ENCODE measurements around the gene MYO1D. TPM values are rescaled to one million over a fixed set of nuclear protein-coding genes. Genes with fewer than 3 reads are reported as not detected.

The MYO1D gene
- total RNA-seq, 2 donors from 2014 or later, result 42.9 to 43.7 TPM

DNA sequence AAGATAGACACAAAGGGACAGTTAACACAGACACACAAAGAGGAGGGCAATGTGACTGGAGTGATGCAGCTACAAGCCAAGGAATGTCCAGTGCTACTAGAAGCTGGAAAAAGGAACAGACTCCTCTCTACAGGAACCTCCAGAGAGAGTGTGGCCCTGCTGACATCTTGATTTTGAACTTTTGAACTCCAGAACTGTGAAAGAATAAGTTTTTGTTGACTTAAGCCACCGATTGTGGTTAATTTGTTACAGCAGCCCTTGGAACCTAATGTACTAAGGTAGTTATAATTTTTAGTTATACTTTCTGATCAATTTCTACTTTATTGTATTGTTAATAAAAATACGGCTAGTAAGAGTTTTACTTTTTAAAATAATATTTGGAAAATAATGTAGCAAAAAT lies 129.1 kb downstream of the MYO1D start:
- WGBS, 2 experiments (ENCODE audit: insufficient coverage in 1 of 2, insufficient read length in 1 of 2), result 80% methylated on average over 1 of the region's 2 CpGs; no CpG with 5 or more reads in 1 of the 2 experiments
- TF ChIP-seq, protein P1, sequence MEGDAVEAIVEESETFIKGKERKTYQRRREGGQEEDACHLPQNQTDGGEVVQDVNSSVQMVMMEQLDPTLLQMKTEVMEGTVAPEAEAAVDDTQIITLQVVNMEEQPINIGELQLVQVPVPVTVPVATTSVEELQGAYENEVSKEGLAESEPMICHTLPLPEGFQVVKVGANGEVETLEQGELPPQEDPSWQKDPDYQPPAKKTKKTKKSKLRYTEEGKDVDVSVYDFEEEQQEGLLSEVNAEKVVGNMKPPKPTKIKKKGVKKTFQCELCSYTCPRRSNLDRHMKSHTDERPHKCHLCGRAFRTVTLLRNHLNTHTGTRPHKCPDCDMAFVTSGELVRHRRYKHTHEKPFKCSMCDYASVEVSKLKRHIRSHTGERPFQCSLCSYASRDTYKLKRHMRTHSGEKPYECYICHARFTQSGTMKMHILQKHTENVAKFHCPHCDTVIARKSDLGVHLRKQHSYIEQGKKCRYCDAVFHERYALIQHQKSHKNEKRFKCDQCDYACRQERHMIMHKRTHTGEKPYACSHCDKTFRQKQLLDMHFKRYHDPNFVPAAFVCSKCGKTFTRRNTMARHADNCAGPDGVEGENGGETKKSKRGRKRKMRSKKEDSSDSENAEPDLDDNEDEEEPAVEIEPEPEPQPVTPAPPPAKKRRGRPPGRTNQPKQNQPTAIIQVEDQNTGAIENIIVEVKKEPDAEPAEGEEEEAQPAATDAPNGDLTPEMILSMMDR (conservative IDR thresholded peaks at IDR 0.05), result no peak
- Histone ChIP-seq H3K4me1 (ENCODE audit: control insufficient read depth, insufficient read depth, low read length) (no peaks in the 10 kb centered on the region), H3K36me3 (ENCODE audit: control insufficient read depth, insufficient read depth, low read length) (peaks cover 27% of the 10 kb centered on the region), H3K4me3 (ENCODE audit: low read length) (no peak overlapping the region), H3K27ac (ENCODE audit: low read depth, low read length) (no peak overlapping the region), H3K27me3 (ENCODE audit: control insufficient read depth, insufficient read depth, low read length, poor library complexity, severe bottlenecking) (no peaks in the 10 kb centered on the region), H3K9ac (ENCODE audit: extremely low read depth, low read length, poor library complexity, severe bottlenecking) (no peak overlapping the region), H3K9me3 (ENCODE audit: control insufficient read depth, low read length) (no peaks in the 10 kb centered on the region)
- no peaks in the 10 kb centered on the region for H3K9me3 Mint-ChIP-seq
- H3K36me3 Mint-ChIP-seq (ENCODE audit: low read depth), result peaks cover 31% of the 10 kb centered on the region
- no peak for DNase-seq
- no peak overlapping the region for H3K4me3 Mint-ChIP-seq
- H3K27ac Mint-ChIP-seq, result no peak overlapping the region
- no peaks in the 10 kb centered on the region for H3K4me1 Mint-ChIP-seq
- H3K27me3 Mint-ChIP-seq (ENCODE audit: insufficient read depth), result no peaks in the 10 kb centered on the region

GRCh38 chr17:32746698-32747097 lies 130.2 kb downstream of the MYO1D start:
- Mint-ChIP-seq H3K4me3 (no peak overlapping the region), H3K4me1 (no peaks in the 10 kb centered on the region), H3K36me3 (ENCODE audit: low read depth) (peaks cover 33% of the 10 kb centered on the region), H3K9me3 (no peaks in the 10 kb centered on the region), H3K27ac (no peak overlapping the region), H3K27me3 (ENCODE audit: insufficient read depth) (no peaks in the 10 kb centered on the region)
- TF ChIP-seq, protein P1 (conservative IDR thresholded peaks at IDR 0.05), result no peak
- WGBS, 2 experiments (ENCODE audit: insufficient coverage in 1 of 2, insufficient read length in 1 of 2), result 83 to 96% methylated on average over 2 of the region's 2 CpGs
- Histone ChIP-seq H3K36me3 (ENCODE audit: control insufficient read depth, insufficient read depth, low read length) (peaks cover 33% of the 10 kb centered on the region), H3K9ac (ENCODE audit: extremely low read depth, low read length, poor library complexity, severe bottlenecking) (no peak overlapping the region), H3K4me3 (ENCODE audit: low read length) (no peak overlapping the region), H3K27me3 (ENCODE audit: control insufficient read depth, insufficient read depth, low read length, poor library complexity, severe bottlenecking) (no peaks in the 10 kb centered on the region), H3K4me1 (ENCODE audit: control insufficient read depth, insufficient read depth, low read length) (no peaks in the 10 kb centered on the region), H3K9me3 (ENCODE audit: control insufficient read depth, low read length) (no peaks in the 10 kb centered on the region), H3K27ac (ENCODE audit: low read depth, low read length) (no peak overlapping the region)
- no peak for DNase-seq

DNA sequence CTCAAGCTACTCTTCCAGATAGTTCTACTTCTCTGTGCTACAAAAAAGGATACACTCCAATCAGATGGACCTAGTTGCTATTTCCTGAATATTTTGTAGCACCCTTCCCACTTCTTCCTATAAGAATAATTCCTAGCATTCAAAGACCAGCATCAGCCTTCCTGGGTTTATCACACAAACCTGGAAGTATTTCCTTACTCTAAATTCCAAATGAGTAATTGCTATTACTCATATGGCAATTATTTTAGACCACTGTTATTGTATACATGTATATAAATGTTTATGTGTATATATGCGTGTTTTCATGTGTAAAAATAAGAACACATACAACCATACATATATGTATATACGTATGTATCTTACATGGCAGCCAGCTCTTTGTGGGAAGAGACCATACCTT lies 130.6 kb downstream of the MYO1D start:
- no peak overlapping the region for H3K27ac Mint-ChIP-seq
- no peaks in the 10 kb centered on the region for H3K27me3 Mint-ChIP-seq (ENCODE audit: insufficient read depth)
- no peak overlapping the region for H3K27ac ChIP-seq (ENCODE audit: low read depth, low read length)

More for the DNA sequence above, 130.6 kb downstream of the MYO1D start:
- no peaks in the 10 kb centered on the region for H3K9me3 ChIP-seq (ENCODE audit: control insufficient read depth, low read length)
- WGBS, 2 experiments (ENCODE audit: insufficient coverage in 1 of 2, insufficient read length in 1 of 2), result 100% methylated on average over 1 of the region's 2 CpGs; no CpG with 5 or more reads in 1 of the 2 experiments
- Mint-ChIP-seq H3K36me3 (ENCODE audit: low read depth) (peaks cover 36% of the 10 kb centered on the region), H3K4me1 (no peaks in the 10 kb centered on the region), H3K9me3 (no peaks in the 10 kb centered on the region), H3K4me3 (no peak overlapping the region)
- H3K27me3 ChIP-seq (ENCODE audit: control insufficient read depth, insufficient read depth, low read length, poor library complexity, severe bottlenecking), result no peaks in the 10 kb centered on the region
- peaks cover 33% of the 10 kb centered on the region for H3K36me3 ChIP-seq (ENCODE audit: control insufficient read depth, insufficient read depth, low read length)
- H3K9ac ChIP-seq (ENCODE audit: extremely low read depth, low read length, poor library complexity, severe bottlenecking), result no peak overlapping the region
- DNase-seq, result no peak
- TF ChIP-seq, protein P1 (conservative IDR thresholded peaks at IDR 0.05), result no peak
- no peaks in the 10 kb centered on the region for H3K4me1 ChIP-seq (ENCODE audit: control insufficient read depth, insufficient read depth, low read length)
- no peak overlapping the region for H3K4me3 ChIP-seq (ENCODE audit: low read length)
